Endothelial cell of umbilical vein (primary cell): ENCODE data around the gene NIPSNAP2. TPM values are rescaled to one million over a fixed set of nuclear protein-coding genes. Genes with fewer than 3 reads are reported as not detected.

Source experiments
- BruUV-seq: library from RNA; stranded (reverse); fragments of 400-500 nt; replicated peaks from 2 replicates; lab custom pipeline; 2021; lab: Mats Ljungman, UMichigan
- CTCF ChIA-PET: fragments of 300-600, 350-600 bp; sonication (Branson Sonifier 250); formaldehyde crosslinking; loops from one replicate; lab custom pipeline; 2021; ENCODE audit warnings: antibody characterized with exemption, inconsistent platforms; lab: Charles Lee
- POLR2A ChIA-PET: fragments of 300-600, 350-600 bp; sonication (Branson Sonifier 250); formaldehyde crosslinking; loops from one replicate; lab custom pipeline; 2021; ENCODE audit warnings: antibody characterized with exemption, inconsistent platforms; lab: Charles Lee
- DNase-seq: peaks from one replicate; pipeline ENCODE4 v3.0.0-alpha.2; 2011; ENCODE audit warnings: low read depth, low spot score
- FAIRE-seq: peaks from 2 replicates; lab custom pipeline; 2011; peaks lifted over from hg19 to GRCh38; lab: Jason Lieb, UNC
- H2AFZ ChIP-seq: 2 replicates; pipeline ENCODE4 v1.6.0; 2012; ENCODE audit warnings: low read depth, low read length, control low read depth, inconsistent platforms
- H3K27ac ChIP-seq: 2 replicates; pipeline ENCODE4 v1.5.1; 2011; ENCODE audit warnings: low read depth, mild to moderate bottlenecking, control low read depth, low read length, moderate library complexity; ENCODE audit not compliant: insufficient read depth
- H3K27me3 ChIP-seq, 2 experiments: 2 replicates each; pipeline versions ENCODE4 v1.6.0 to v1.6.1; 2011; ENCODE audit warnings: low read length in 2 of 2, mixed read lengths in 1 of 2; ENCODE audit not compliant: control insufficient read depth in 2 of 2, insufficient read depth in 2 of 2
- H3K36me3 ChIP-seq, 2 experiments: 2 replicates in 1 of 2; 3 replicates in 1 of 2; pipeline ENCODE4 v1.5.1; 2011; ENCODE audit warnings: low read length in 2 of 2, mild to moderate bottlenecking in 1 of 2, moderate library complexity in 1 of 2; ENCODE audit not compliant: control insufficient read depth in 2 of 2, insufficient read depth in 2 of 2; ENCODE audit errors: extremely low read depth in 1 of 2
- H3K4me1 ChIP-seq: 3 replicates; pipeline ENCODE4 v1.5.1; 2011; ENCODE audit warnings: mild to moderate bottlenecking, low read length; ENCODE audit not compliant: control insufficient read depth, insufficient read depth; ENCODE audit errors: extremely low read depth
- H3K4me2 ChIP-seq: 2 replicates; pipeline ENCODE4 v1.6.1; 2011; ENCODE audit warnings: low read length, control low read depth, mixed read lengths; ENCODE audit not compliant: insufficient read depth
- H3K4me3 ChIP-seq, 3 experiments: fragments of 200-600 bp in 1 of 3; sonication (generic), shearing (Covaris generic) in 1 of 3; replicated peaks in 1 of 3; 2 replicates each; pipeline ENCODE4 v1.5.1; 2011 to 2016; ENCODE audit warnings: control low read depth in 3 of 3, low read length in 3 of 3, mild to moderate bottlenecking in 2 of 3, inconsistent platforms in 1 of 3, low read depth in 1 of 3, moderate library complexity in 1 of 3; ENCODE audit not compliant: insufficient read depth in 1 of 3
- H3K79me2 ChIP-seq: 2 replicates; pipeline ENCODE4 v1.6.0; 2012; ENCODE audit warnings: low read length, inconsistent platforms; ENCODE audit not compliant: control insufficient read depth, insufficient read depth
- H3K9ac ChIP-seq: replicated peaks from 2 replicates; pipeline ENCODE3; 2011; ENCODE audit warnings: low read length, control low read depth; ENCODE audit not compliant: insufficient read depth; ENCODE audit errors: extremely low read depth
- H3K9me1 ChIP-seq: replicated peaks from 3 replicates; pipeline ENCODE4 v1.6.0; 2011; ENCODE audit warnings: mild to moderate bottlenecking, low read length; ENCODE audit not compliant: control insufficient read depth, insufficient read depth; ENCODE audit errors: extremely low read depth
- H3K9me3 ChIP-seq: replicated peaks from 2 replicates; pipeline ENCODE4 v1.5.1; 2012; ENCODE audit warnings: low read length, inconsistent platforms; ENCODE audit not compliant: control insufficient read depth, insufficient read depth
- H4K20me1 ChIP-seq: replicated peaks from 2 replicates; pipeline ENCODE3; 2011; ENCODE audit warnings: mild to moderate bottlenecking, low read length; ENCODE audit not compliant: control insufficient read depth, insufficient read depth; ENCODE audit errors: extremely low read depth
- CTCF ChIP-seq, 2 donors: IDR thresholded peaks; 1 replicate in 1 of 2; 2 replicates in 1 of 2; pipeline ENCODE4 v1.5.1; 2011; ENCODE audit warnings: low read length in 2 of 2, mild to moderate bottlenecking in 2 of 2, moderate library complexity in 2 of 2, control low read depth in 1 of 2, inconsistent platforms in 1 of 2, low read depth in 1 of 2; ENCODE audit not compliant: insufficient read depth in 1 of 2; ENCODE audit errors: extremely low read depth in 1 of 2
- EZH2 ChIP-seq: IDR thresholded peaks from 2 replicates; pipeline ENCODE4 v1.6.1; 2012; ENCODE audit warnings: borderline replicate concordance, low read depth, mild to moderate bottlenecking, moderate library complexity, low read length, inconsistent platforms; ENCODE audit not compliant: severe bottlenecking
- FOS ChIP-seq: IDR thresholded peaks from 2 replicates; pipeline ENCODE4 v1.6.1; 2011; ENCODE audit warnings: mild to moderate bottlenecking, low read length, moderate library complexity, borderline replicate concordance; ENCODE audit not compliant: insufficient read depth
- GATA2 ChIP-seq: IDR thresholded peaks from 2 replicates; pipeline ENCODE4 v1.7.0; 2011; ENCODE audit warnings: low read depth, mild to moderate bottlenecking, moderate library complexity, mixed read lengths, low read length; ENCODE audit not compliant: insufficient read length, insufficient read depth
- JUN ChIP-seq: IDR thresholded peaks from 2 replicates; pipeline ENCODE4 v1.6.1; 2011; ENCODE audit warnings: borderline replicate concordance, low read depth; ENCODE audit not compliant: insufficient read length, insufficient read depth
- MAX ChIP-seq: IDR thresholded peaks from 2 replicates; pipeline ENCODE4 v1.6.1; 2011; ENCODE audit not compliant: insufficient read depth, insufficient read length
- MYC ChIP-seq: IDR thresholded peaks from one replicate; pipeline ENCODE4 v1.6.1; 2011; ENCODE audit warnings: mild to moderate bottlenecking, low read depth, low read length
- POLR2A ChIP-seq: IDR thresholded peaks from 2 replicates; pipeline ENCODE4 v1.6.1; 2012; ENCODE audit warnings: low read depth, mild to moderate bottlenecking, control low read depth, low read length
- POLR2AphosphoS5 ChIP-seq: IDR thresholded peaks from 2 replicates; pipeline ENCODE4 v1.6.1; 2012; ENCODE audit warnings: low read depth, mild to moderate bottlenecking, control low read depth, low read length, moderate library complexity; ENCODE audit not compliant: insufficient read depth
- dilution Hi-C: fragments of 300-500 bp; cut with MboI; formaldehyde crosslinking; loops from one replicate; pipeline ENCODE4 v1.15.0; 2019; ENCODE audit warnings: low sequenced_read_pairs; ENCODE audit not compliant: extremely low pct_ligation_motif_present
- intact Hi-C: fragments of 100-400 bp; cut with micrococcal nuclease; formaldehyde crosslinking; loops from one replicate; pipeline ENCODE4 v1.10.0; 2022
- polyA plus RNA-seq, 4 experiments: library from polyadenylated mRNA; depleted of rRNA in 3 of 4; stranded (reverse) in 3 of 4; unstranded in 1 of 4; fragments of >200 nt; gene quantifications; 2 replicates each; pipeline versions ENCODE4 v1.2.1 to v1.2.3, GENCODE V29; 2011 to 2012; ENCODE audit warnings: missing spikeins in 1 of 4
- total RNA-seq: library from RNA; stranded (reverse); gene quantifications from 2 replicates; pipeline ENCODE4 v1.2.3, GENCODE V29; 2021

The NIPSNAP2 gene
- total and polyA plus RNA-seq, 2 donors (not counting 3 experiments of a cell fraction or from before 2014, with no cell fraction given), result 29.7 to 50.5 TPM

- DNase-seq (no peak), FAIRE-seq (peak; percentile 33)
- peaks cover 11% of the 10 kb centered on the region for H3K4me1 ChIP-seq
- POLR2A ChIA-PET, result no interaction called here
- BruUV-seq, result no TSS peak
- no peak overlapping the region for H3K4me3 ChIP-seq
- peaks cover 0 to 3% of the 10 kb centered on the region in 2 experiments for H3K36me3 ChIP-seq
- H3K9me1 ChIP-seq, result no peaks in the 10 kb centered on the region
- TF ChIP-seq MYC (no peak), GATA2 (no peak), JUN (no peak), FOS (no peak), POLR2A (no peak), MAX (no peak), POLR2AphosphoS5 (no peak), CTCF (IDR thresholded peaks at IDR 0.05; ENCODE audit: extremely low read depth in 1 of 2, insufficient read depth in 1 of 2, low read depth in 1 of 2, low read length in 2 of 2) (no peak), EZH2 (no peak)
- no peaks in the 10 kb centered on the region for H3K27me3 ChIP-seq
- no peak overlapping the region for H3K27ac ChIP-seq
- intact Hi-C loops (no loop called here), dilution Hi-C loops (no loop called here)
- peaks cover 23% of the 10 kb centered on the region for H3K79me2 ChIP-seq
- CTCF ChIA-PET, result no interaction called here
- no peak overlapping the region for H3K9ac ChIP-seq
- H3K4me2 ChIP-seq, result no peak overlapping the region
- H3K9me3 ChIP-seq, result no peaks in the 10 kb centered on the region
- no peaks in the 10 kb centered on the region for H4K20me1 ChIP-seq
- no peak overlapping the region for H2AFZ ChIP-seq
Measured at GRCh38 chr7:55973747-55974250, 9.4 kb downstream of the NIPSNAP2 start.
